GM19328 (cell line): ENCODE results near the gene KIRREL3.

Source experiments
- ATAC-seq: cut with Tn5 transposase; IDR thresholded peaks from one replicate; pipeline ENCODE4 v1.9.1; 2021; ENCODE audit warnings: mild to moderate bottlenecking, moderate library complexity; ENCODE audit not compliant: unreplicated experiment

Gene KIRREL3

DNA sequence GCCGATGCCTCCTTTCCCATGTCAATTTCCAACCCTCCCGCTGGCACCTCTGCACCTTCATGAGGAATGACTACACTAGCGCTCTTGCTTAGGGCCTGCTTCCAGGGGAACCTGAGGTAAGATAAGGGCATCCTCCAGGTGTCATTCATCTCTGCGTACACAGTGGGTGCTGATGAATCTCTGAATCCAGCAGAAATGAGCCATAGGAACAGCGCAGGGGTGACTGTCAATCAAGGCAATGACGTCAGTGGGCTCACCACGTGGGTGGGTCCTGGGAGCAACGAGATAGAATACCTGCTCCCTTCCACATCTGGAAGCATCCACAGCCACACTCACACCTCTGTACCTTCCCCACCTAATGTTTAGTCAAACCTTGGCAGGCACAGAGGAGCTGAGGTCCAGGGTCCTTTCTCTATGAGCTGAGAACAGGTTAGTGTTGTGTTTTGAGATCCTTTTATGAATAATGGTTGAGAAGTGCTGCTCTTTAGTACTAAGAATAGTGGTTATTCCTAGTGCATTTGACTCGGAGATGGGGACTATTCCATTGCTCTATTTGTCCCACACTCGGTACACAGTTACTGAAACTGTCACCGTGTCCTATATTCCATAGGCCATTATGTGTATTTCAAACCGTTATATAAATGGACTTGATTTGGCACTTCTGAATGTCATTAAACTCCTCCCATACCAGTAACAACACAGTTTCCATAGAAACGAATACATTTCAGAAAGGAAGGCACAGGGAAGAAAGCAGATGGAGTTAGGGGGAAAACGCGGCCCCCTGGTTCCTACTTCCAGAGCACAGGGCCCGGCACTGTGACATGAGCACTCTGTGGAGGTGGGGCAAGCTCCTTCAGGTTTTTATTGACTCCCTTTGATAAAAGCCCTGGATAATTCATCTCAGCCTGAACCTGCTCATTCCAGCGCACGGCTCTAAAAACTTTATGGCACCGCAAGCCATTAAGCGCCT, 451.7 kb downstream of the KIRREL3 start:
- ATAC-seq, result no peak

DNA sequence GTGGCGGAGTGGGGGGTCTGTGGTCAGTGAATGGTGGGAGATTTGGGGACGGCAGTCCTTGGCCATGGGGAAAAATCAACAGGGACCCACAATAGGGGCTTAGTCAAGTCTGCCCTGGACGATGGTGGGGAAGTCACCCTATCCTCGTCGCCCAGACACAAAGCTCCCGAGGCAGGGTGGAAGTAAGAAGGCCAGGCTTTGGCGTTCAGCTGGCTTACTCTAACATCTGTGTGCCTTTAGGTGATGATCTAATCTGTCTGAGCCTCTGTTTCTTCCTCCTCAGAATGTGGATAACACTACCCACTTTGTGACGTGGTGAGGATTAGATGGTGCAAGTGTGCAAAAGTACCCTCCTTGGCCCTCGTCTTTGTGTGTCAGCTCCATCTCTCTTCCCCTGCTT, 452.9 kb downstream of the KIRREL3 start:
- ATAC-seq, result no peak

DNA sequence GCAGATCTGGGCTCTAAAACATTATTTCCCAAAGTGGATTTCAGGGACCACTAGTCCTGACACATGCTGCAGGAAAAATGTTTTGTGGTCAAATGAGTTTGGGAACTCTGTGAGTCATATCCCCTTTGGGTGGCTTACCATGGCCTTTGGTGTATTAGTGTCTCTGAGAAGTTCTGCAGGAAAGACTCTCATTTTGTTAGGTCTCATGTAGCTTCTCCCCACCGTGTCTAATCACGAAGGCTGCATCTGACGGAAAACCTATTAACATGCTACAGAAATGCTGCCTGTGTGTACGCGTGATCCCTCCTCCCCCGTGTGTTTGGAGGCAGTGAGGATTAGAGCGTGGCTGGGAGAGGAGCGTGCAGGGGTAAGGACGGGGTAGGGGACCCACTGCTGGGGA, 453.4 kb downstream of the KIRREL3 start:
- no peak for ATAC-seq

DNA sequence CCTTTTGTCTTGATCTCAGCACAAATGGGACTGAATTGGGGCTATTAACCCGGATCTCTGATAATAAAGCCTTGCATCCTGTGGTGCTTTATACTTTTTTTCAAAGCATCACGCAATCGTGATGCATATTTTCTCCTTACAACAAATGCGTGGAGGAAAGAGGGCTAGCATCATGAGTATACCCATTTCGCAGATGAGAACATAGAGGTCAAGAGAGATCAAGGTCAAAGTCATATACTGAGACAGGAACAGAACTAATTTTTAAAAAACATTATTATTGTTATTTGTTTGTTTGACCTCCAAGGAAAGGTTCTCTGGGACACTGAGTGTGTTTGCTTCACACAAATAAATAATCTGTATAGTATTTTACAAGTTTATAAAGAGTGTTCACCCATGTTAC, 453.9 kb downstream of the KIRREL3 start:
- ATAC-seq, result no peak

DNA sequence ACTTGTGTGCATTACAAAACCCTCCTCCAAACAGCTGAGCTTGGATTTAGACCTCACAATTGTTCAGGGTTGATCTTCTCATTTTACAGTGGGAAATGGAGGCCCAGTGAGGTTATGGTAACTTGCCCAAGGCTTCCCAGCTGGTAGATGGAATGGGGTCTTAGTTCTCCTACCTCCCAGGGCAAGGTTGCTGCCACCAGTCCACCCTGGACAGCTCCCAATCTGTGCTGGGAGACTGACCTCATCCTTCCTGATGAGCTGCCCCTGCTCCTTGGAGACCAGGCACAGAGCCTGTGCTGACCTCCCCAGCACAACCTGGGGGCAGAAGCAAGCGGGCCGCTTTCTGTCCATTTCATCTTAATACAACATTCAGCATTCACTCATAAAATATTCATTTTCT, 454.4 kb downstream of the KIRREL3 start:
- ATAC-seq, result no peak

DNA sequence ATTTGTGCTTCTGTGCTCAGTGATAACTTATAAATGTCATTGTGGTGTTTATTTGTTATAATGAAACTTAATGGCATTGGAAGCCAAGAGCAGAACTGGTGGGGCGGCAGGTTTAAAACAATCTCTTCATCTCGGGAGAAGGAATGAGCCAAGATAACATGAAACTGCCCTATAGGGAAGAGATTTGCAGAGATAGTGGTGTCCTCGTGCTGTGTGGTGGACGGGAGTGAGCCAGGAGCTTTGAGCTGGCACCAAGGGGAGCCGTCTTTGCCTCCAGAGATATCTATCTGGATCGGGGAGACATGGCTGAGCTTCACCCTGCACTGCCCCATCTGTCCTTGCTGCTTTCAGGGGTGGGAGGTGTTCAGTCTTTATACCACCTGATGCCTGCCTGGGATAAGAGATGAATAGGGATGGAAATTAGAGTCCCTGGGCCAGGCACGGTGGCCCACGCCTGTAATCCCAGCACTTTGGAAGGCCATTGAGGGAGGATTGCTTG, 455.5 kb downstream of the KIRREL3 start:
- ATAC-seq, result no peak

DNA sequence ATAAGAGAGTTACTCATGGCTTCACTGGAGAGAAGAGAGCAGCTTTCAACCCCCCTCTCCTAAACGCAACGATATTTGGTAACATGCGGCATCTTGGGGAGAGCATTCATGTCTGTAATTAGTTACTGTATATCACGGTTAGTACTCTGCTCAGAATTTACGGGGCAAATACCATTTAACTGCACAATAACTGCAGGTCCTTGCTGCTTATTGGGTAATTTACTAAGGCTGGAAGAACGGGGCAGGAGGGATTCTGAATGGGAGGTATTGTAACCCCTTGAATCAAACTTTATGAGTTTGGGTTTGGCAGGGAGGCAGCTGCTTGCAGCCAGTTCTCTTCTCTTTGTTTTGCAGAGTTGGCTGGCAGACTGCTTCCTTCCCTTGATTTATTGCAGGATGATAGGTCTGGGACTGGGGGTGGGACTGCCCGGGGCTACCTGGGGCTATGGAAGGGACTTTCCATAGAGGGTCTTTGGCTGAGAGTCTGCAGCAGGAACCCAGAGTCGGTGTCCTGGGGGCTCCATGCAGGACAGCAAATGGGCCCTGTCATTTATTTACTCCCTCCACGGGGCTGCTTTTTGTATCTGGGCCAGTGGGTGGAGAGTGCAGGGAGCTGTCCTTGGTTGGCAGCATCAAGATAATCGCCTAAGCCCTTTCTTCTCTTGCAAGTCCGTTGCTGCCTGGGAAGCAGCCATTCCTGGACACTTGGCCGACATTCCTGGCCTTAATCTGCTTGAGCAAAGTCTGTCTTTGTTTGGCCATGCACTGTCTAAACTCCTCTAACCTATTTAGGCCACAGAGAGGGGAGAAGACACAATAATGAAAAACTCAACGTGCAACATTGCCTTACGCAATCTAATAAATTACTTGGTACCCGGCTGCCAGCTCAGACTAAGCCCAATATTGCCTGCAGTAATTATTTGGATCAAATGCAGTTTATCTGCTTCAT, 456.2 kb downstream of the KIRREL3 start:
- no peak for ATAC-seq

DNA sequence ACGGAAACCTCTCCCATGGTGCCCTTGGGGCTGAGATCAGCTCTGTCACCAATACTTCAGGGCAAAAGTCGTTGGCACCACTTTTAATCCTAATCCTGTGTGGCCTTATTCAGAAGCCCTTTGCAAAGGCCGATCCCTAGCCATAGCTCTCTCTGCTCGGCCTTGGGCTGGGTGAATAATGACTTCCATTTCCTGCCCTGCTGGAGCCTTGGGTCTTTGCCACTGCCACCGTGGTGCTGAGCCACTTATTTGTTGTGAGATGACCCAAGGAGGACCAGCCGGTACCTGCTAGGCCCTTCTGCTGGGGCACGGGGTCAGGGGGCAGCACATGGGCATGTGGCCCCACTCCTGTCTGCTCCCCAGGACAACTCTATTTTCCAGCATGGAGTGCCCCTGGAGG, 456.9 kb downstream of the KIRREL3 start:
- no peak for ATAC-seq

DNA sequence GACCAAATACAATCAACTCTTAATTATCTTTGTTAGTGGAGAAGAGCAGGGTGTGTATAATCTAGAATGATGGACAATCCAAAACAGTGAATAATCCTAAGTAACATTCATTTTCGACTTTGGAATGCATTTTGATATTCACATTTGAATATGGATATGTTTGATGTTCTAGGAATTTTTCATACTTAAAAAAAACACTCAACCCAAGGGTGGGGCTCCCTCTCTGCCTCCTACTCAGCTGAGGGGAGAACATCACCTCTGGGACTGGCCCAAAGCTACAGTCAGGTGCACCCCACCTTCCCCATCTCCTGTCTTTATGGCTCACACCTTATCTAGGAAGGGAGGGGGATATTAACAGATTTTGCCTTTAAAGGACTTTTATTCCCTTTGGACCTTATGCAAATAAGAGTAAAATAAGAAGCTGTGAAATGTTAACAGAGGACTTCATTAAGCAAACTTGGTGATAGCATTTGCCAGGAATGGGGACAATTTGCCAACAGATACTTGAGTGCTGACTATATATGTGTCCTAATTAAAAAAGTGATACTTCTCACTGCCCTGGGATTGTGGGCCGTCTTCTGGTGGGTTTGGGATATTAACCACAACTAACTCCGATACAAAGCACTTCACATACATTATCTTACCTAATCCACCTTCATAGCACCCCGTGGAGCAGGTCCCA, 458.1 kb downstream of the KIRREL3 start:
- ATAC-seq, result no peak

DNA sequence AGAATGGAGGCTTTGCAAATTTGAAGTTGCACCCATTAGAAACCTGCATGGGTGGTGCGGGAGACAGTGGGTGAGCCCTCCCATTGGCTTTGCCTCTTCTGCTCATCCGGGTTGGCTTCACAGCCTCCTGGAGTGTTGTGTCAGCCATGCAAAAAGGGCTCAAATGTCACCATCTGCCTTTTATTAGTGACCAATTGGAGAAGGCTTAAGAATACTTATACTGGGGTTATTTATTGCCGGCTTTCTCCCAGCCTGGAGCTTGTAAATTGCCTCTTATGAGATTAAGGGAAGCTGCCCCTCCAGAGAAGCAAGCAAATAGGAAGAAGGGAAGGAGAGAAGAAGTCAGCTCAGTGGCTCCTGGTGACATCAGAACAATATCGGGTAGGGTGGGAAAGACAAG, 462.5 kb downstream of the KIRREL3 start:
- ATAC-seq, result no peak

DNA sequence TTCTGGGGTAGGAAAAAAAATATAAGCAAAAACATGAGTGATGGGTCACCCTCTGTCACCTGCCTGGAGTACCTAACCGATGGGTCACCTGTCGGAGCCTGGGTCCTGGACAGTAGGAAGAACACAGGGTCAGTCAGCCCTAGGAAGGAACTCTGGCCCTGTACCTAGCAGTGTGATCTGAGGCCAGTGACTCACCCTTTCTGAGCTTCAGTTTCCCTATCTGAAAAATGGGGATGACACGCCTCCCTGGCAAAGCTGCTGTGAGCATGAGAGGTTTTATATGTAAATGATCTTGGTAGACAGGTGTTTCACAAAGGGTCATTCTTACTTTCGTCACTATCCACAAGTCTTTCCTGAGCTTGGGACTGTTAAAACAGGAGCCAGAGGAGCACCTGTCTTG, 463.1 kb downstream of the KIRREL3 start:
- ATAC-seq, result no peak

DNA sequence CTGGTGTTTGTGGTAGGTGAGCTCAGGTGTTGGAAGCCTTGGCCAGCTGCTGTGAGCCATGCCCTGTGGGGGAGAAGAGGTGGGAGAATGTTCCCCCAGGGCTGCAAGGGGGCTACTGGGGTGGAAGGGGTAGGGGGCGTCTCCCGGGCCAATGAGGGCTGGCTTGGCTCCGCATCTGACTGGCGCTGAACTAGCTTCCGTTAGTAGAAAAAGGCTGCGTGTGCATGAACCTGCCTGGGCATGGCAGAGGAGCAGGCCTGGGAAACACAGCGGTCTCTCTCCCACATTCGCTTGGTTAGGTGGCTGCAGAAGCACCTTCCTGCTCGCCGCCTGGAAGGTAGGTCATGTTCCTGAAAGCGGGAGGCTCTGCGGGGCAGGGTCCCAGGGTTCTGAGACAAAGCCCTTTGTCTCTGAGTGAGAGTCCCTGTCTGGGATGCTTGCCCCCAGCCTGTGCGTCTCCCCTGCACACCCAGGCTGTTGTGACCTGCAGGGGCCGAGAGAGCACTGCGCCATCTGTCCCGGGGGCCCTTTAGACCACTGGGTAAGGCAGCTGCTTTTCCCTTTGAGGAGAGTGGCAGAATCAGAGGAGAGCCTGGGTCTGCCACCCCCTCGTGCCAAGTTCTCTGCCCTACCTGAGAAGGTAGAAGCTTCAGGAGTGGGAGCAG, 466.3 kb downstream of the KIRREL3 start:
- no peak for ATAC-seq

DNA sequence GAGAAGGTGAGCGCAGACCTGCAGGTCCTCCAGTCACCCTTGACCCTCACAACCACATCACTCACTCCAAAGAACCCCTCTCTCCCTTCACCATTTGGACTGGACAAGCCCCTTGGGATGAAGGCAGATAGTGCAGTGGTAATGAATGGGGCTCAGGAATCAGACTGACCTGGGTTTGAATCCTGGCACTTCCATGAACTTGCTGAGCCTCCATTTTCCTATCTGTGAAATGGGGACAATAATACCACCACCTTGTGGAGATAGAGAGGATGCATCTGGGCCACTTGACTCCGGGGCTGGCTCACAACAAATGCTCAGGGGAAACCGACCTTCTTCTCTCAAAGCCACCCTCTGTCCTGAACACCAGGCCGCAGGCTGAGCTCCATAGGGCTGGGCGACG, 467.0 kb downstream of the KIRREL3 start:
- ATAC-seq, result no peak

DNA sequence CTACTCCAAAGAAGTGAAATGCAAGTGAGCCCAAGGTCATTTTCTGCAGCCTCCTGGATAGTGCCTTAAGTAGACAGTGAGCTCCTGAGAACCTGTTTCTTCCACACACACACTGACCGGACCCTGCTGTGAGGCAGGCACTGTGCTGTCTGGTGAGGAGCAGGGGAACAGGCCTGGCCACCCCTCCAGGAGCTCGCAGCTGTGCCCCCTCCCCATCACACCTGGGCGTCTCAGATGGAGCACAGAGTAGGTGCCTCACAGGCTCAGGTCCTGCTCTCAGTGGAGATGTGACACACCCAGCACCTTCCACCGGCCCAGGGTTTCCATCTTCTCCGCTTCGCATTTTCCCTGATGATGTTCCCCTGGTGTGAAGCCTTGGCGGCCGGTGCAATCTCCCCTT, 470.2 kb downstream of the KIRREL3 start:
- no peak for ATAC-seq

DNA sequence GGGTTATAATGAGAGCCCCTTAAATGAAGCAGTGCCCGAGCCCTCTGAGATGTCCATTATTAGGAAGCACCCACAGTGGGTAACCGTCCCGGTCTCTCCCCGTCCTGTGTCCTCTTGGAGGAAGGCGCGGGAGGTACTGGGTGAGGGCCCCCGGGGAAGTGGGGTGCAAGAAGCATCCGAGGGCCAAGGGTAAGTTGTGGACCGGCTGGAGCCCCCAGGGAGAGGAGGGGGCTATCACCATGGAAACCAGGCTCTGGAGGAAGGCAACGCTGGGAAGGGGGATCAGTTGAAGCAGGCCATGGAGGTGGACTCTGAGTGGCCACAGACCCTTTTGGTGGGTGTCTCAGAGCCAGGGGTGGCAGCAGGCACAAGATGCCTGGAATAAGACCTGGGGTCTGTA, 471.5 kb downstream of the KIRREL3 start:
- ATAC-seq, result no peak

DNA sequence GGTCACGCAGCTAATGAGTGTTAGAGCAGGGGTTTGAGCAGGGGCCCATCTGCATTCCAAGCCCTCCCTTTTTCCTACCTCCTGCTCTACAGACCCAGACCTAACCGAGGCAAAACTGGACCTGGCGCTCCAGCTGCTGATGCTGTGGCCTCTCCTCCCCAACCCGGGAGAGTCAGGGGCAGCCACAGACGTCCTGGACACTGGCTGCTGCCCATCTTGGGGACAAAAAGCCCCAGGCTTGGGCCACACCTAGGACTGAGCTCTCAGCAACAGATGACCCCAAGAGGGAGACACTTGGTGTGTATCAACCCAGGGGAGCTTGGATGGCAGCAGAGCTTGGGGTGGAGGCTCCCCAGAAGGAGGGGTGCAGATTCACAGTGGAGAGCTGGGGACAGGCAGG, 472.5 kb downstream of the KIRREL3 start:
- no peak for ATAC-seq

DNA sequence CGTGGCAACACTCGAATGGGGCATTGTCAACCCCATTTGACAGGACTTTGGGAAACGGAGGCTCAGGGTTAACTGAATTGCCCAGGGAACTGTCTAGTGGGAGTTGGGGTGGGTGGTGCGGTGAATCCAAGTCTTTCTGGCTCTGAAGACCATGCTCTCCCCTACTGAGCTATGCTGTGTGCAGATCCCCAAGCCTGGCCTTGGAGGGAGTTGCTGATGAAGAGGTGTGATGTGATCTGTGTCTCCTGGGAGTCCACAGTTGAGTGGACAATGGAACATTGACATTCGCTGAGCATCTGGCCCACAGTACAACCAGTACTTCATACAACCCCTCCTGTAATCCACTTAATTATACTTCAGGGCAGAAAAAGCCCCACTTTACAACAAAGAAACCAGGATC, 472.9 kb downstream of the KIRREL3 start:
- ATAC-seq, result no peak

DNA sequence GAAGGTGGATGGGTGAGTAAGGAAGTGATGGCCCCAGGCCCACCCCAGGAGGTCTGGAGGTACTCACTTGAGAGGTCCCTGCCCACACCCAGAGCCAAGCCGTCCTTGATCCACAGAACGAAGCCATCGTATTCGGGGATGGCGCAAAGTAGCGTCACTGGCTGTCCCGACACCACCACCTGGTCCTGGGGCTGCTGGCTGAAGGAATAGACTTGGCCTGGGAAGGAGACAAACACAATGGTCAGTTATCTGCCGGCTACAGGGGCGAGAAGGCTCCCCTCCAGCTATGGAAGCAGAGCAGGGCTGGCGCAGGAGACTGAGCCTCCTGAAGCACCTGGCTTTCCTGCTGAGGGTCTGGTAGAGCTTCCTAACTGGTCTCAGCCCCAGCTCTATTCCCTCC, 474.1 kb downstream of the KIRREL3 start:
- ATAC-seq, result no peak

DNA sequence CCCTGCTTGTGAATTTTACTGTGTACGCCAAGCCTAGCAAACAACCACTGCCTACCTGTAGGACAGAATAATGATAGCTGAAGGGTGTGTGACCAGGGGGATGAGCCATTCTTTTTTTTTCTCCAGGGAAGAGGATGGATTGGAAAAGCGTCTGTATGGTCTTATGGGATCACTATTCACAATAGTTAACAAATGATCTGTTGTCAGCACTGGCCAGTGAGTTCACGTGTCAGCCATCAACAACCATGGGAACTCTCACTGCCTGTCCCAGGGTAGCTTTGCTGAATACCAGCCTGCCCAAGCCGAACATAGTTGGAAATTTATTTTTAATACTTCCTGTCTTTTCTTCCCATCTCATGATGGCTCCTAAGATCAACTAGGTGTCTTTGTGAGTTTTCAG, 474.9 kb downstream of the KIRREL3 start:
- ATAC-seq, result no peak

DNA sequence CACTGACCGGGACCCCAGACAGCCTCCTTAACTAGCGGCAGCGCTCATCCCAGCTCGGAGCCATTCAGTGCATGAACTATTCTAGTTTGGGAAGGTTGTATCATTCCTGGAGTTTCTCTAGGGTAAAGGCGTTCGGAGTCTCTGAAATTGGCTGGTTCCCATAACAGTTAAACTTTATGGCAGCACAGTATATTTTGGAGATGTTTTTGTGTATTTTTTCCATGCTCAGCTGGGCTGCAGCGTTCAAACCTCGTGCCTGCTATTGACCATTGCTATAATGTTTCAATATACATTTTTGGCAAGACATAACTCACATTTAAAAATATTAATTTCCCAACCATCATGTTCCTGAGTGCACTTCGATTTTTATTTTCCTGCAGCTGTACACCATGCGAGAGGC, 475.4 kb downstream of the KIRREL3 start:
- ATAC-seq, result no peak
